CD4-positive, alpha-beta T cell treated with Interleukin-12 subunit alpha and Interleukin-12 subunit beta, for 1 hour (primary cell): ENCODE results near the gene SEMA3A.
"Not testable (repeated sequence)": the region's sequence is repeated elsewhere in the genome, so short reads cannot be mapped to it uniquely, and the experiment has no call there.

Source experiments
- DNase-seq: peaks from one replicate; pipeline ENCODE4 v3.0.0-alpha.2; 2020

SEMA3A gene

GRCh38 chr7:84194484-84195271, at the start of gene SEMA3A:
Gene SEMA3A (minus strand): TSS chr7:84194789. CDS start chr7:84194586, 203 bp downstream.
- peak; percentile 11 for DNase-seq

GRCh38 chr7:84243037-84243436, 48.4 kb upstream of the SEMA3A start:
- DNase-seq = not testable (repeated sequence)

GRCh38 chr7:84238596-84238995, 44.0 kb upstream of the SEMA3A start:
- no peak for DNase-seq

GRCh38 chr7:84237533-84238173, 43.1 kb upstream of the SEMA3A start:
- DNase-seq = no peak

- no peak for DNase-seq
Measured at GRCh38 chr7:84236398-84236797, 41.8 kb upstream of the SEMA3A start.

GRCh38 chr7:84232646-84233045, 38.1 kb upstream of the SEMA3A start:
- no peak for DNase-seq

GRCh38 chr7:84231157-84231556, 36.6 kb upstream of the SEMA3A start:
- DNase-seq = no peak

- no peak for DNase-seq
Measured at GRCh38 chr7:84230491-84230890, 35.9 kb upstream of the SEMA3A start.

- no peak for DNase-seq
Measured at GRCh38 chr7:84228526-84228925, 33.9 kb upstream of the SEMA3A start.

GRCh38 chr7:84226759-84227158, 32.2 kb upstream of the SEMA3A start:
- DNase-seq = no peak

GRCh38 chr7:84224505-84224904, 29.9 kb upstream of the SEMA3A start:
- DNase-seq = no peak

- no peak for DNase-seq
Measured at GRCh38 chr7:84219310-84219709, 24.7 kb upstream of the SEMA3A start.

GRCh38 chr7:84218681-84219080, 24.1 kb upstream of the SEMA3A start:
- DNase-seq = no peak

GRCh38 chr7:84216472-84216871, 21.9 kb upstream of the SEMA3A start:
- DNase-seq = no peak

- DNase-seq = not testable (repeated sequence)
Measured at GRCh38 chr7:84214757-84215156, 20.2 kb upstream of the SEMA3A start.

- no peak for DNase-seq
Measured at GRCh38 chr7:84210301-84210700, 15.7 kb upstream of the SEMA3A start.

GRCh38 chr7:84209006-84209405, 14.4 kb upstream of the SEMA3A start:
- DNase-seq = no peak

GRCh38 chr7:84207615-84208014, 13.0 kb upstream of the SEMA3A start:
- no peak for DNase-seq

- DNase-seq = no peak
Measured at GRCh38 chr7:84207025-84207424, 12.4 kb upstream of the SEMA3A start.

- DNase-seq = no peak
Measured at GRCh38 chr7:84204655-84205054, 10.1 kb upstream of the SEMA3A start.

GRCh38 chr7:84202855-84203254, 8.3 kb upstream of the SEMA3A start:
- no peak for DNase-seq

- DNase-seq = no peak
Measured at GRCh38 chr7:84200859-84201258, 6.3 kb upstream of the SEMA3A start.

- DNase-seq = no peak
Measured at GRCh38 chr7:84199216-84199615, 4.6 kb upstream of the SEMA3A start.

GRCh38 chr7:84196084-84196503, 1.5 kb upstream of the SEMA3A start:
- no peak for DNase-seq
